ENCODE measurements around the gene CNOT11. TPM values are rescaled to one million over a fixed set of nuclear protein-coding genes. Genes with fewer than 3 reads are reported as not detected.

Gene CNOT11
- total and polyA plus RNA-seq, 2 of the 4 experiments (the other 2 are of a cell fraction), result 36.4 to 55.8 TPM

- no peak overlapping the region for H2BK5ac ChIP-seq (ENCODE audit: low read depth, low read length, poor library complexity, severe bottlenecking)
- no peaks in the 10 kb centered on the region for H3K27me3 ChIP-seq (ENCODE audit: control insufficient read depth, insufficient read depth, low read length)
- H3K9me1 ChIP-seq (ENCODE audit: insufficient read depth, low read length), result peaks cover 6% of the 10 kb centered on the region
- no peak for DNase-seq
- ATAC-seq (ENCODE audit: low read depth), result no peak
- ChIA-PET POLR2A (ENCODE audit: unreplicated experiment) (no interaction called here), CTCF (no interaction called here)
- H2AK9ac ChIP-seq (replicated peaks; ENCODE audit: low read depth, low read length, poor library complexity), result no peak overlapping the region
- peaks cover 38% of the 10 kb centered on the region for H4K20me1 ChIP-seq (ENCODE audit: insufficient read depth, low read length)
- in situ Hi-C loops (cut with MboI; ENCODE audit: low sequenced_read_pairs), result no loop called here
- no peak overlapping the region for H2AFZ ChIP-seq (replicated peaks; ENCODE audit: low read length, poor library complexity)
- dilution Hi-C loops (cut with HindIII; ENCODE audit: low sequenced_read_pairs, unreplicated experiment), result no loop called here
- H3K14ac ChIP-seq (replicated peaks; ENCODE audit: low read depth, low read length), result no peak overlapping the region; the same call in 1 of the 2 replicates
- H3K27ac ChIP-seq (ENCODE audit: insufficient read depth, low read length), result no peak overlapping the region
- no peaks in the 10 kb centered on the region for H3K9me3 ChIP-seq (ENCODE audit: control insufficient read depth, insufficient read depth, low read length)
- H3K9ac ChIP-seq (ENCODE audit: low read depth, low read length), result no peak overlapping the region
- no peak for TF ChIP-seq POLR2A (IDR thresholded peaks at IDR 0.05; ENCODE audit: low read depth, low read length)
- no peak for TF ChIP-seq ELK1 (IDR thresholded peaks at IDR 0.05; ENCODE audit: borderline replicate concordance, low read depth, low read length)
- TF ChIP-seq FOS (IDR thresholded peaks at IDR 0.05; ENCODE audit: low read depth, low read length), result no peak
- no peak for TF ChIP-seq CEBPB (IDR thresholded peaks at IDR 0.05; ENCODE audit: low read depth, low read length)
- no peak for TF ChIP-seq SMC3 (IDR thresholded peaks at IDR 0.05; ENCODE audit: low read depth, low read length)
- TF ChIP-seq MAFK (IDR thresholded peaks at IDR 0.05; ENCODE audit: low read depth, low read length), result no peak
- intact Hi-C loops (cut with micrococcal nuclease), result no loop called here
- H3K23ac ChIP-seq (ENCODE audit: low read depth, low read length), result no peak overlapping the region
- peaks cover 6% of the 10 kb centered on the region for H3K4me1 ChIP-seq (ENCODE audit: control insufficient read depth, insufficient read depth, low read length)
- WGBS, 2 experiments (ENCODE audit: extremely low coverage in 2 of 2, insufficient read length in 1 of 2), result no CpG with 5 or more reads among the region's 6 CpGs
- no peak overlapping the region for H2BK120ac ChIP-seq (ENCODE audit: low read depth, low read length)
- no peak overlapping the region for H4K5ac ChIP-seq (ENCODE audit: low read depth, low read length)
- no peak overlapping the region for H3K4me3 ChIP-seq (ENCODE audit: insufficient read depth, low read depth, low read length)
- H3K56ac ChIP-seq (ENCODE audit: extremely low read depth, insufficient read depth, low read length), result no peak overlapping the region
- H3K79me1 ChIP-seq (ENCODE audit: low read depth in 1 of 2, low read length in 2 of 2), result peaks cover 27 to 59% of the 10 kb centered on the region in 2 experiments
- H2AK5ac ChIP-seq (ENCODE audit: low read depth, low read length), result no peak overlapping the region
- no peak overlapping the region for H4K91ac ChIP-seq (ENCODE audit: insufficient read depth, low read depth, low read length)
- no TSS peak for BruUV-seq (replicated peaks)
- peaks cover 8% of the 10 kb centered on the region for H3K36me3 ChIP-seq (ENCODE audit: control insufficient read depth, insufficient read depth, low read length)
- no peak overlapping the region for H3K4me2 ChIP-seq (ENCODE audit: low read depth, low read length)
- no peak overlapping the region for H4K8ac ChIP-seq (ENCODE audit: low read depth in 2 of 2, low read length in 2 of 2)
- 0 out of 2 replicates have a peak overlapping the region, but pooled peaks have one; percentile 3 for H2BK20ac ChIP-seq (ENCODE audit: low read depth, low read length)
- H3K4ac ChIP-seq (ENCODE audit: low read depth, low read length), result peak overlapping the region; percentile 29; the same call in 1 of the 2 replicates
- H3K18ac ChIP-seq (ENCODE audit: low read depth, low read length), result no peak overlapping the region
- no peak overlapping the region for H2BK15ac ChIP-seq (ENCODE audit: low read depth, low read length)
Observed at GRCh38 chr2:101294861-101295260, 42.2 kb downstream of the CNOT11 start.
